GM12801 (cell line): ENCODE data around the gene RAB27A.

Source experiments
- CTCF ChIP-seq: IDR thresholded peaks from one replicate; pipeline ENCODE4 v1.5.1; 2011; ENCODE audit warnings: control low read depth; ENCODE audit not compliant: insufficient read length; ENCODE audit errors: extremely low read depth

Gene RAB27A

GRCh38 chr15:55234800-55235104, 54.9 kb downstream of the RAB27A start:
- TF ChIP-seq CTCF, result no peak

- no peak for TF ChIP-seq CTCF
Measured at GRCh38 chr15:55234104-55234799, 55.4 kb downstream of the RAB27A start.

- TF ChIP-seq CTCF, result no peak
Measured at GRCh38 chr15:55231455-55231854, 58.2 kb downstream of the RAB27A start.

DNA sequence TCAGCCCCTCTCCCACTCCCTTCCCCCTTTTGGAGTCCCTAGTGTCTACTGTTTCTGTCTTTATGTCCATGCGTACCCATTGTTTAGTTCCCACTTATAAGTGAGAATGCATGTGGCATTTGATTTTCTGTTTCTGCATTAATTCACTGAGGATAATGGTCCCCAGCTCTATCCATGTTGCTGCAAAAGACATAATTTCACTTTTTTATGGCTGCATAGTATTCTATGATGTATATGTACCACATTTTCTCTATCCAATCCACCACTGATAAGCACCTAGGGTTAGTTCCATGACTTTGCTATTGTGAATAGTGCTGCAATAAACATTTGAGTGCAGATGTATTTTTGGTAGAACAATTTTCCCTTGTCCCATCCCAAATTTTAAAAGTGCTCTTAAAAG, 58.7 kb downstream of the RAB27A start:
- TF ChIP-seq CTCF, result no peak

- TF ChIP-seq CTCF, result no peak
Measured at GRCh38 chr15:55230051-55230670, 59.5 kb downstream of the RAB27A start.

- no peak for TF ChIP-seq CTCF
Measured at GRCh38 chr15:55226127-55226526, 63.5 kb downstream of the RAB27A start.

GRCh38 chr15:55224892-55225291, 64.7 kb downstream of the RAB27A start:
- TF ChIP-seq CTCF, result no peak
